ENCODE data around the gene SSR4.
"Not testable (repeated sequence)": the region's sequence is repeated elsewhere in the genome, so short reads cannot be mapped to it uniquely, and the experiment has no call there.

SSR4 gene

DNA sequence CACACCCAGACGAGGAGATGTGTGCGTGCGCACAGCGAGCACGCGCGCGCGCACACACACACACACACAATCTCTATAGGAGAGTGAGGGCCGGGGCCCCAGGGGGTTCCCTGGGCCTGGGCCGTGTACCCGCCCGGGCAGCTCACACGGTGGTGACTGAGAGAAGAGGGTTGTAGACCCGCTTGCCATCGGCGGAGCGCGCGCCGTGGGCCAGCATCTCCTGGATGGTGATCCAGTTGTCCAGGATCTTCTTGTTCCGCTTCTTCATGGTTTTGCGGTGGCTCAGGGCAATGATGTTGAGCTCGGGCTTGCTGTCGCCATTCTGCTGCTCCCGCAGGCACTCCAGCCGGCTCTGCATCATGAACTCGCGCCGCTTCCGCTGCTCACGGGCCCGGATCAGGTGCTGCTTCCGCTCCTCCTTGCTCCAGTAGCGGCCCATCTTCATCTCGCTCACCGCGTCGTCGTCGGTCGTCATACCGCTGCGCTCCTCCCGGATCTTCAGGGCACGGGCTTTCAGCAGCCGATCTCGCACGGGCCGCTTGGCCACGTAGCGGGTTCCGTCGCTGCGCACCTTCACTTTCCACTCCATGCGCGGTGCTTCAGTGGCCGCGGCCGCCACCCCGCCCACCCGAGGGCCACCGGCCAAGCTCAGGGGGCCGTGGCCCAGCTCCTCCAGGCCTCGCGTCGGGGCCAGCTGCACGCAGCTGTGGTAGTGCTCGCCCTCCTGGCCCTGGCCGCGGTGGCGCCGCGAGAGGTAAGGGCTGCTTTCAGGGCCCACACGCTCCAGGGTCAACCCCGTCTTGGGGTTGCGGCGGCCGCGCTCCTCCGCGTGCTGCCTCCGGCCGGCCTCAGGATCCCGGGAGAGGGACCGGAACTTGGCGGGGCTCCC is 9.0 kb downstream of the SSR4 start:
- DNase-seq = no peak

- DNase-seq = no peak
These were observed 9.7 kb downstream of the SSR4 start for GRCh38 chrX:153804100-153804595.

GRCh38 chrX:153804621-153805020 is 10.2 kb downstream of the SSR4 start:
- DNase-seq = no peak

DNA sequence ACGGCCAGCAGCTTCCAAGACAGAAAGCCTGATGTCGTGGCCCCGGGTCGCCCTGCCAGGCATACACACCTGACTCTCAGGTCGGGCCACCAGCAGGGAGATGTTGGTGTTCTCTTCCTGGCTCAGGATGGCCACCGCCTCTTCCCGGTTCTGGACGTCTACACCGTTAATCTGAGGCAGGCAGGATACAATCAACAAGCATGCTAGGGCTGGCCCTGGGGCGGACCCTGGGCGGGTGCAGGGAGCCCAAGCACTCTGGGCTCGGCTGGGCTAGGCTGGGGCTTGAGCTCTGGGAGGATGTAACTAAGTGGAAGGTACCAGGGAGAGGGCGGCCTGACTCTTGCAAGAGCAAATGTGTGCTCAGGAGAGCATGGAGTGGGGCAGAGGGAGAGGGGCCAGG is 11.0 kb downstream of the SSR4 start:
- no peak for DNase-seq

DNA sequence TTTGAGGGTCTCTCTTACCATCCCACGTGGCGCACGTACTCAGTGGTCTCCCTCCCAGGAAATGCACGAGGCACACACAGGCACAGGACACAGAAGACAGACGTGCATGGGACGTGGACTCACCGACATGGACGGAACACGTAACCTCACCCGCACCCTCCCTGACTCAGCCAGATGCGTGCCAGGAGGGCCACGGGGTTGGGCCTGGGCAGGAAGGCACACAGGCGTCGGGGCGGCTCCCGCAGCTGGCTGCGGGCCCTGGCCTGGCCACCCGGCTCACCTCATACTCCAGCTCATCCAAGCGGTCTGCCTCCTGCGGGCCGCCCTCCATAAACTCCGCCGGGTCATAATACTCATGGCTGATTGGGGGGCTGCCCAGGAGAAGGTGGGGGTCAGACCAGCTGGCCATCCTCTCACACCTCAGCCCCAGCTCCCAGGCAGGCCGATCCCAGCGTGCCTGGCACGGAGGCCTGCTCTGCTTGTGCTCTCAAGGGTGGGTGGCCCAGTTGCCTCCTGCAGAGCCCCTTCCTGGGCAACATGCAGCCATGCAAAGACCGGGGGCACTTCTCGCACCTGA is 12.6 kb downstream of the SSR4 start:
- no peak for DNase-seq

DNA sequence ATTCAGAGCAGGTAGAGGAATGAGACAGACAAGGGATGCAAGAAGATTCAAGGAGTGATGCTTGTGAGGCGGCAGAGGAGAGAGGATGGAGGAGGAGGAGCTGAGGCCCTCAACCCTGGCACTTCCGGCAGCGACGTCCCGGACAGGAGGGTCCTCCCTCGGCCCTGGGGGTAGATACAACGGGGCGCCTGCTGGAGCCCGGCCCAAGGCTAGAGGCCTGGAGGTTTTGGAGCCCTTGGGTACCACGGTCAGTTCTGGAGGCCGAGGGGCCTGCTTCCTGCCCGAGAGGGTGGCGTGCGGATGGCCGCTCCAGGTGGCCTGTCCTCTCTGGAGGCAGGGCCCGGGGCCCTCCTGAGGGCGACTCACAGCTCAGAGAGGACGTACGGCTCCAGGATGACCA is 13.5 kb downstream of the SSR4 start:
- DNase-seq = no peak

GRCh38 chrX:153812220-153812619 is 17.8 kb downstream of the SSR4 start:
- no peak for DNase-seq

- DNase-seq = no peak
These were observed 18.7 kb downstream of the SSR4 start for GRCh38 chrX:153813161-153813560.

DNA sequence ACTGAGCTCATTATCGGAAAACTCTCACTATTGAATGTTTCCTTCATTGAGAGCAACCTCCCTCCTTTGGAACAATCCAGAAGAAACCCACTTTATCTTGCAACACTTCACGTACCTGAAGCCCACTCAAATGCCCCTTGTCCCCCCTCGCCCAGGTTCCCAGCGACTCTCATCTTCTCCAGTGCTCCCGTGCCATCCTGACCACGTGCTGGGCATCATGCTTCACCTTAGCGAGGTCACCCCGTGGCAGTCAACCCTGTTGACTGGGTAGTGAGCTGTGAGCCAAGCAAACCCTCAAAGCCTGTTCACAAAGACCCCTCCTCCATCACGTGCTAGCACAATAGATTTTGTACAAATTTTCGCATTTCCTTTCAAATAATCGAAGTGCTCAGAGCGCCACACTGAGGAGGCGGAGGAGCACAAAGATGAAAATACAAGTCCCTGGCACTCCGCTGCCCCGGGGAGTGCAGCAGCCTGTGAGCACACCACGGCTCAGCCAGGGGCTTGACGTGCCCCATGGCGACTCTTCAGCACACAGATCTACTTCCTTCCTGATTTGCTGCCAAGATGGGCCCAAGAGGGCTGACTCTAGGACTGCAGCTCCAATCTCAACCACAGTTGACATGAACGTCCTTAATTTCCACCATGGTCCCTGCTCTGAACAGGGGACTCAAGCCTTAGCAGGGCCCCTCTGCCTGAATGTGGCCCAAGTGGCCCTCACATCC is 20.3 kb downstream of the SSR4 start:
- no peak for DNase-seq

DNA sequence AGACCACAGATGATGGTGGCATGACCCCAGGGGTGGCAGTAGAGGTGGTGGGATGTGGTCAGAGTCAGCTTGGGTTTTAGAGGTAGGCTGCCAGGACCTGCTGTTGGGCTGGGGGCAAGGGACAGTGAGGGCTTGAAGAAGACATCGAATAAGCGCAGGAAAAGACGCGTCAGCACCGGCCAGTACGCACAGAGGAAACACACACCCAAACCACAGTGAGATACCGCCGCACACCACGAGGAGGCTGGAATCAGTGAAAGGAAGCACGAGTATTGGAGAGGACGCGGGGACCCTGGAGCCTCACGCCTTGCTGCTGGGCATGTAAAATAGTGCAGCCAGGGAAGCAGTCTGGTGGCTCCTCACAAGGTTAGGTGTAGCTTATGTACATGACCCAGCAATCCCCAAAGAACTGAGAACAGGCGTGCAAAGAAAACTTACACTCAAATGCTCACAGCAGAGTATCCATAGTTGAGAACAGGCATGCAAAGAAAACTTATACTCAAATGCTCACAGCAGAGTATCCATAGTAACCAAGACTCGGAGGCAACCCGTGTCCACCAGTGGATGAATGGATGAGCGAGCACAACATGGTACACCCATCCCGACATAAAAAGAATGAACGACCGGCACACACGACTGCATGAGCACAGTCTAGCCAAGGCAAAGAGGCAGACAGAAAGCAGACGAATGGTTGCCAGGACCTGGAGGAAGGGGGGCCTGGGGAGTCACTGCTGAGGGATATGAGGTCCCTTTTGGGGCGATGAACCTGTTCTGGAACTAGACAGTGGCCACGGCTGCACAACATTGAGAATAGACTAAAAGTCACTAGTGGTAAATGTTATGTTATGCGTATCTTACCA is 22.6 kb downstream of the SSR4 start:
- DNase-seq = no peak

- not testable (repeated sequence) for DNase-seq
These were observed 23.6 kb downstream of the SSR4 start for GRCh38 chrX:153818064-153818463.

GRCh38 chrX:153818571-153819383 is 24.3 kb downstream of the SSR4 start:
- peak in 5 of 56 donors; percentile 4 to 46 (median 10) for DNase-seq

GRCh38 chrX:153819384-153820040 is 25.0 kb downstream of the SSR4 start:
- no peak for DNase-seq

GRCh38 chrX:153820601-153821000 is 26.1 kb downstream of the SSR4 start:
- no peak for DNase-seq

DNA sequence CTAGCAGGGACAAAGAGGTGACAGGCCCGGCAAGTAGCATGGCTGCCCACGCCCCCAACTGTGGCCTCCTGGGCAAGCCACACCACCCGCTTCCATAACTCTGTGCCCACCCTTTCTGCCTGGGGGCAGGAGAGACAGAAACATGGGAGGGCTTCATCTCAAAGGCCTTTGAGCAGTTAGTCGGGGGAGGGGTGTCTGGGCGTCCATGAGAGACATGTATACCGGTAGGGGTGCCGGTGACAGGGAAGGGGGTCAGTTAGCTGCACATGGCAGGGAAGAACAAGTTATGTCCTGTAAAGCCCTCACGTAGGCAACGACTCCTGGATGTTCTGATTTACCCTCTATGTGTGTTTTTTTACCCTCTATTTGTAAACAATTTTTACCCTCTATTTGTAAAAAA is 26.6 kb downstream of the SSR4 start:
- no peak for DNase-seq

DNA sequence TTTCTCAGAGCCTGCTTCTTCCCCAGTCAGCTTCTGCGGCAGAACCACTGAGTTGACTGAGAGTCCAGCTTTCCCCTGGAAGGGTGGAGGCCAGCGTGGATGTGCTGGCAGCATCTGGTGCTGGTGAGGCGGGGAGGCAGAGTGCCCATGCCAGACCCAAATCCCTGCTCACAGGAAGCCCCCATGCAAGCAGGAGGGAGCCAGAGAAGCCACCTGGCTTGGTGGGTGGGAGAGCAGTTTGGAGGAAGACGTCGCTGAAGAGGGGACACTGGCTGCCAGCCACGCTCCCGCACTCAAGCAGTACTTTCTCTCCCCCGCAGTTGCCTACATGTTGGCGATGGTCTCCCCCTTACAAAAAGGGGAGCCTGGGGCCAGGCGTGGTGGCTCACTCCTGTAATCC is 29.9 kb downstream of the SSR4 start:
- no peak for DNase-seq

GRCh38 chrX:153825042-153825441 is 30.6 kb downstream of the SSR4 start:
- DNase-seq = no peak

GRCh38 chrX:153827016-153827415 is 32.5 kb downstream of the SSR4 start:
- no peak for DNase-seq

DNA sequence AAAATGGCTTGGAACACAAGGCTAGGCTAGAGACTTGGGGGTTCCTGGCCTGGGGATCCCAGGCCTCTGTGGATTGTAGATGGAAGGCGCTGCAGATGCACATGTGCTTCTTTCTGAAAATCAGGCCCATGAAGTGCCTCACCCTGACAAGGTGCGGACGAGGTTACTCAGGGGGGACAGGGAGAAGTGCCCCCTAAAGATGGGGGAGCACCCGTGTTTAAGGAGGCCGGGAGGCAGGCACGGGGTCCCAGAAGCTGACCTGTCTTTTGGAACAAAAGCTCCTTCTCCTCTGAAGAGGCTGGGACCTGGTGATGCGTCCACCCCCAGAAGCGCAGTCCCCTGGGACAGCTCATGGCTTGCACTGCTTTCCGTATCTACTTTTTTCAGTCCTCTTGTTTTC is 33.4 kb downstream of the SSR4 start:
- DNase-seq = no peak

- DNase-seq = no peak
These were observed 33.8 kb downstream of the SSR4 start for GRCh38 chrX:153828308-153828707.
